Measurements from ENCODE around the gene FMOD. TPM values are rescaled to one million over a fixed set of nuclear protein-coding genes. Genes with fewer than 3 reads are reported as not detected.
"Not testable (repeated sequence)": the region's sequence is repeated elsewhere in the genome, so short reads cannot be mapped to it uniquely, and the experiment has no call there.

FMOD gene
- total RNA-seq, 1 donor from 2014 or later: 95.2 TPM

DNA sequence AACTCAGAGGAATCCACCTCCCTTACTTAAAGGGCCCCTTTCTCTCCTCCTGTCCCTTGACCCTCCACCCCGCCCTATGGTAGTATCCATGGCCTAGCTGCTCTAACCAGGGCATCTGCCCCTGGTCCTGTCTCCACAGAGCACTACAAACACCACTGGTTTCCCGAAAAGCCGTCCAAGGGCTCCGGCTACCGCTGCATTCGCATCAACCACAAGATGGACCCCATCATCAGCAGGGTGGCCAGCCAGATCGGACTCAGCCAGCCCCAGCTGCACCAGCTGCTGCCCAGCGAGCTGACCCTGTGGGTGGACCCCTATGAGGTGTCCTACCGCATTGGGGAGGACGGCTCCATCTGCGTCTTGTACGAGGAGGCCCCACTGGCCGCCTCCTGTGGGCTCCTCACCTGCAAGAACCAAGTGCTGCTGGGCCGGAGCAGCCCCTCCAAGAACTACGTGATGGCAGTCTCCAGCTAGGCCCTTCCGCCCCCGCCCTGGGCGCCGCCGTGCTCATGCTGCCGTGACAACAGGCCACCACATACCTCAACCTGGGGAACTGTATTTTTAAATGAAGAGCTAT is 43.9 kb downstream of the FMOD start:
- DNase-seq (ENCODE audit: low spot score): no peak

DNA sequence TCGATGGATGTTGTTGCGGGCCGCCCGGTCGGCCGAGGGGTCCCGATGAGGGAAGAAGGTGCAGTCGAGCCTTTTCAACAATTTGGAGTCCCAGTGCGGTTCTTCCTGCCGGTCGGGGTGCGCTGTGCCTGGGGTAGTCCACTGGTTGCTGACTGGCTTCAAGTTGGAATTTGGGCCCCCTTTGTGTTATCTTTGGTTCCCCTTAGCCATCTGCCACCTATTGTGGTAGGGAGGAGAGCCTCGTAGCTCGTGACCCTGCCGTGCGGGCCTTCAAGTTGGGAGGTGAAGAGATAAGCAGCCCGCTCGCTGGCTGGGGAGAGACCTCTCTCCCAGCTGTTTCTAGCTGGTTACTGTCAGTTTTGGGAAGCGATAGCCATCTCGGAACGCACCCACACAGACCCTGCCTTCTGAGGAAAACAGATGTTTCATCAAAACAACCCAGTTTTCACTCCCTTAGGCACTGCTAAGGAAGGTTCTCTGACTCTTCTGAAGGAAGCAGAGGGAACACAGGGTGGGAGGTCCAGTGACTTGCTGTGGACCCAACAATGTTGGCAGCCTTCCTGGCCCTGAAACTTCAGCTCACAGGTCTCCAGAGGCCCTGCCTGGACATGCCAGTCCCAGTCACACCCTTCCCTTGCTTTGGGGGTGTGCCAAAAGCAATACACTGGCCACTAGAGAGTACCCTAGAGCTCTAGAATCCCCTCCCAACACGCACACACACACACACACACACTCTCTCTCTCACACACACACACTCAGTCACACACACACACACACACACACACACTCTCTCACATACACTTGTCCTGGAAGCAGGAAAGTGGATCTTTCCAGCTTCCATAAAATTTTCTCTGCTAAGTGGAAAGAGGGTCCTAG is 44.6 kb downstream of the FMOD start:
- DNase-seq (ENCODE audit: low spot score): peak; percentile 88

DNA sequence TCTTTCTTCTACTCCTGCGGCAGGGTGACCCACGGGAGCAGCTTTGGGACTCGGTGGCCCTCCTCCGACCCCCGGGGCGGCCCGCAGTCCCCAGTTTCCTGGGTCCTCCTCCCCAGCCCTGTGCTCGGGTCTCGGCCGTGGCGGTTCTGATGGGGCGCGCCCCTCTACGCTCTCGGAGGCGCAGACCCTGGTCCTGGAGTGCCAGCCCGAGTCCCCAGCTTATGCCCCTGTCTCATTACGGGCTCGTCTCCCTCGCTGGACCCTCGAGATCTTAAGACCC is 45.2 kb downstream of the FMOD start:
- DNase-seq (ENCODE audit: low spot score): no peak

DNA sequence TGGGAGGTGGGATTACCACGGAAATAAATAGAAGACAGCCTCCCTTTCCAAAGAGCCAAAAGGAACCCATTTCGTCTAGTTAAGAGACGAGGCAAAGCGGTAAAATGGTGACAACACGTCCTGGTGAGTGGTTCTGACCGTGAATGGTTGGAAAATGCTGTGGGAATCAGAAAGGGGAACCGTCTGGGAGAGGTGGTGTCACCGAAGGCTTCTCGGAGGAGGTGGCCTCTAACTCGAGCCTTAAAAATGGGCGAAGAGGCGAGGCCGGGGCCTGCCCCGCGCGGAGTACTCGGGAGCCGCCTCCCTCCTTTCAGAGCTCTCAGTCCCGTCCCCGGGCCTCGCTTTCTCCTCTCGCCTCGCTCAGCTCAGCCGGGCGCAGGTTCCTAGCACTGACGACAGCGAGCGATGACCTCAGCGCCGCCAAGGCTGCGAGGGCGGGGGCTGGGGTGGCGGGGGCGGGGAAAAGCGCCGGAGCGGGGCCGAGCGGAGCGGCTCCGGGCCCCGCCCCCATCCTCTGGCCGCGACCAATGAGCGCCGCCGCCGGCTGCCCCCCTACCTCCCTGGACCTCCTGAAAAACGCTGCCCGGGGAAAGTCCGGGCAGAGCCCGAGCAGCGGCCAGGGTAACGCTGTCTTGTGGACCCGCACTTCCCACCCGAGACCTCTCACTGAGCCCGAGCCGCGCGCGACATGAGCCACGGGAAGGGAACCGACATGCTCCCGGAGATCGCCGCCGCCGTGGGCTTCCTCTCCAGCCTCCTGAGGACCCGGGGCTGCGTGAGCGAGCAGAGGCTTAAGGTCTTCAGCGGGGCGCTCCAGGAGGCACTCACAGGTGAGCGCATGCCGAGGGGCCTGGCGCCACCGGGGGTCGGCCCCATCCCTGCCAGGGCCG is 45.8 kb downstream of the FMOD start, which contains the start of gene BTG2:
TSS of gene BTG2 (plus strand) at position 601 of the 890 bp plus-strand sequence. CDS start at position 689, 88 bp downstream.
- peak; percentile 98 for DNase-seq (ENCODE audit: low spot score)

DNA sequence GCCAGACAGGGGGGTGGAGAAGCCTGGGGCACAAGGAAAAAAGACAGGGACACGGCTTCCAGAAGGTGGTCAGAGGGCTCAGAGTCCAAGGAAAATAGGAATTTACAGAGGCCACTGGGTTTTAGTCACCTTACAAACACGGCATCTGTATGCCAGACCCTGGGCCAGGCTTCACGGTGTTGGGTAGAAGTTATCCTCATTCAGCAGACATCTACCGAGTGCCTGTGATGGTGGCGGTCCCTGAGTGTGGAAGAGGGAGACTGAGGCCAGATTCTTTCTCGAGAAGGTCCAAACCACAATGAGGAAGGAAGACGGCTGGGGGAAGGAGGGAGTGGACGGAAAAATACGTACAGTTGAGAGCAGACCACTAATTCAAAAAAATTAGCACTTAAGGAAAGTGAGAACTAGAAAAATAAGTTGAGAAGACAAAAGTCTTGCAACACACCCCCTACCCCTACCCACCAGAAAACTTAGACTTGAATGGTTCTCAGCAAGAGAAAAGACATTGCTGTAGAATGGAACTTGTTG is 46.5 kb downstream of the FMOD start:
- DNase-seq (ENCODE audit: low spot score): peak; percentile 88

DNA sequence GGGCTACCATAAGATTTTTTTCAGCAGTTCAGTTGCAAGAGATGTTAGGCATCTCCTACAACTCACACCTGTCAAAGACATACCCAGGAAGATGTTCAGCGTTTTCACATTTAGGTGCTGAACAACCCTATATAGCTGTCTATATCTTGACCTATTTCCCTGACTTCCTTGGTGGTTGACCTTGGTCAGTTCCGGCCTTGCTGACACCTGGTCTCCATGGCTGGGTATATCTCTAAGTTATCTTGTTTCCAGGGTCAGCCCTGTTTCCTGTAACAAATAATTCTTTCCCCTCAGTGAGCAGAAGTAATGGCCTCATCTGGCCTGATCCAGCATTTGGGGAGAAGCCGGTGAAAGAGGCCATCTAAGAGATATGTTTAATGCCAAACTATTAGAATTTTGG is 48.0 kb downstream of the FMOD start:
- no peak for DNase-seq (ENCODE audit: low spot score)

DNA sequence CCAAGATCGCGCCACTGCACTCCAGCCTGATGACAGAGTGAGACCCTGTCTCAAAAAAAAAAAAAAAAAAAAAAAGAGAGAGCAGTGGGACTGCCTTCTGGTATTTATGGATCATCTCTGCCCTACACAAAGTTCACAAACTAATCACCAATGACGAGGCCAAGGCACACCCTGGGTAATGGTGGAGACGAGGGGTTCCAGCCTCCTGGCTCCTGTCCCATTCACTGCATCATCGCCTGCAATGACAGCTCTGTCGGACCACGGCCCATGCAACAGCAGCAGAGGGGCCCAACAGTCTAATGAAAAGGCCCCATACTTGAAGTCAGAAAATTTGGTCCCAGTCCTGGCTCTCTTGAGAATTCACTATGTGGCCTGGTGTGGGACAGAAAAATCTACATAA is 48.5 kb downstream of the FMOD start:
- DNase-seq (ENCODE audit: low spot score): no peak

DNA sequence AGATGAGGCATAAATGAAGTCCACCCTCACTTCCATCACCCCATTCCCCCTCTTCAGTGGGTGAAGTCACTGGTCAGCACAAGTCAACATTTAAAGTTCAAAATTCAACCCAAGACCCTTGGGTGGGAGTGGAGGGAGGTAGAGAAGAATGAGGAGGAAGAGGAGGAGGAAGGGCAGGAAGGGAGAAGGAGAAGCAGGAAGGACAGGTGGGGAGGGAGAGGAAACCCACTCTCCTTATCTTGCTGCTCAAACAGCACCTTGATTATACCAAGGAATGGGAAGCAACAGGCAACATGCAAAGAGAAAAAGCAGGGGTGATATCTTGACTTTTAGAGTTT is 49.6 kb downstream of the FMOD start:
- DNase-seq (ENCODE audit: low spot score): no peak

DNA sequence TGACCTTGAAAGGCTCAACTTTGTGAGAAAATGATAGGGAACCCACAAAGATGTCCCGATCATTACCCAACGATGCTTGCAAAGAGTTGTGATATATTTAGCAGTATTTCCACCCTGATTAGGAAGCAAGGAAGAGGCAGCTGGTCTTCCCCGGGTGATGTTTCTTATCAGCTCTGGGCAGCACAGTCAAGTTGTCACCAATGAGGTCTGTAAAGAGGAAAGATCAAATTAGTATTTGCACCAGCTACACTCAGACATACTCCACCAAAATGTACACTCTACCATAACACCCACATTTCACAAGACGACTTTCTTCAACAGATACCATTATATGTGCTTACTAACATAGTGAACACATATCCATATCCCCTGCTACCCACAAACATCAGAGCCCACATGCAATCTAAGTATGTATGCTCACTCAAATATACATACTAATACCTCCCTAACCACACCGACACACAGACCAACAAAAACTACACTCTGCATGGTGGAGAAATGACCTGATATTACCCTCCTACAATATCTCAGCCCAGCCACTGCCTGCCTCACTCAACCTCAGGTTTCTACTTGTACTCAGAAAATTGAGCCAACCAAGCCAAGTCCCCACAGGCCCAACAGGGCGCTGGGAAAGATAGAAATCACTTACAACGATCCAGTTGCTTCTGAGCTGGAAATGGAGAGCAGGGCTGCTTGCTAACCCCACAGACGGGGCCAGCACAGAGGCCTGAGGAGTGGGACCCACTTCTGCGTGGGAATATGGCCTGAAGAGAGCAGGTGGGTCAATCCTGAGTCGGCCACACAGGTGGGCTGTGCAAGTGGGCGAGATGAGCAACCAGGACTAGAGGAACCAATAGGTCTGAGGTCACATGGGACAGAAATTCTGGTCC is 50.2 kb downstream of the FMOD start:
- peak; percentile 75 for DNase-seq (ENCODE audit: low spot score)

DNA sequence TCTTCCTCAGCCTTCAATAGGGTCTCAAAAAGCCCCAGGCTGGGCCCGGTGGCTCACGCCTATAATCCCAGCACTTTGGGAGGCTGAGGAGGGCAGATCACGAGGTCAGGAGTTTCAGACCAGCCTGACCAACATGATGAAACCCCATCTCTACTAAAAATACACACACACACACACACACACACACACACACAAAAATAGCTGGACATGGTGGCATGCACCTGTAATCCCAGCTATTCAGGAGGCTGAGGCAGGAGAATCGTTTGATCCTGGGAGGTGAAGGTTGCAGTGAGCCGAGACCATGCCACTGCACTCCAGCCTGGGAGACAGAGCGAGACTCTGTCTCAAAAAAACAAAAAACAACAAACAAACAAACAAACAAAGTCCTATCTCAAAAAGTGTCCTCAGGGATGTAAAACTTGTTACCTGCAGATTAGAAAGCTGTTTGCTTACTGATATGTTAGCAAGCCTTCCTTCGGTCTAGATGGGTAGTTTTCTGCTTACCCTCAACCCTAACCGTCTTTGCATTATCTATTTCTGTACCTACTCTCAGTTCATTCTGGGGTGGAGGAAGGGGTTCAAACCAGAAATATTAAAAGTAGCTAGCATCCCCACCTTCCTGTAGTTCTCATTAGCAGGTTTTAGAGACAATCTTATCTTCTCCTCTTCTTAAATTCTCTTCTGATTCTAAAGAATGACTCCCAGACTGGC is 51.0 kb downstream of the FMOD start:
- not testable (repeated sequence) for DNase-seq (ENCODE audit: low spot score)

DNA sequence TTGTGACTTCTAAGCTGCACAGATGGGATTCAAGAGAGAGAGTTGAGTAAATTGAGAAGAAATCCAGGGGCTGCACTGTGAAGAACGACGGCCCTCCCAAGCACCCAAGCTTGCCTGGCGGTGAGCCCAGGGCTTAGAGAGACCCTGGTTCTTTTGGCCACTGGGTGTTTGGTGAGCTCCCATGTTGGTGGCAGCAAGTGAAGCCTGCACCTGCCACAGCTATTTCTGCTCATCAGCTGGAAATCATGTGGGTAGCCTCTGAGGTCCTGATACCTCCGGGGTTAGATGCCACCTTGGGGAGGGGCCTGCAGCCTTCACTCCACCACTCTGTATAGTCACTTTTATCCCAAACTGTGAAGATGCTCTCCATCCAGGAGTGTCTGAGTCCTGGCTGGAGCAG is 51.8 kb downstream of the FMOD start:
- no peak for DNase-seq (ENCODE audit: low spot score)

DNA sequence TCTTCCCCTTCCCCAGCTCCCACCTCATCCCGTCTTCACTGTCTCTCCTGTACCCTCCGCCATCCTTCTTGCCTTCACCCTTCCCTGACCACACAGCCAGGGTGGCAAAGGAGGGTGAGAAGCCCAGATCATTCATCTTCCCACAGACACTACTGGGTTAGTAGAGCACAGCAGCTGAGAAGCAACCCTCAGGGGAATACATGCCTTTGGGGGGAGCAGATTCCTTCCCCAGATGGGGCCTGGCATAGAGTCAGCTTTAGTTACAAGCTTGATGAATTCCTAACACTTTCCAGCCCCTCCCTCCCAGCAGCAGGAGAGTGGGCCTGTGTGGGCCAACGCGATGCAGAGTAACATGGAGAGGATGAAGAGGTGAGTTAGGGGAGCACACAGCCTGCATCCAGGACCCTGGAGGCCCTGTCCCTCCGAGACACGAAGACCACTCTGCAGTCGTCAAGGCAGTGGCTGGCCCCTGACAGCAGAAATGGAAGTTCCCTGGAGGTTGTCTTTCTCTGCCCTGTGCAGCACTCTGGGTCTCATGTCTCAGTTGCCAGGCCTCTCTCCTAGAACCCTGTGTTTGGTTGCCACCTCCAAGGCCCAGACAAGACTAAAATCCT is 54.4 kb downstream of the FMOD start:
- DNase-seq (ENCODE audit: low spot score): peak; percentile 67

DNA sequence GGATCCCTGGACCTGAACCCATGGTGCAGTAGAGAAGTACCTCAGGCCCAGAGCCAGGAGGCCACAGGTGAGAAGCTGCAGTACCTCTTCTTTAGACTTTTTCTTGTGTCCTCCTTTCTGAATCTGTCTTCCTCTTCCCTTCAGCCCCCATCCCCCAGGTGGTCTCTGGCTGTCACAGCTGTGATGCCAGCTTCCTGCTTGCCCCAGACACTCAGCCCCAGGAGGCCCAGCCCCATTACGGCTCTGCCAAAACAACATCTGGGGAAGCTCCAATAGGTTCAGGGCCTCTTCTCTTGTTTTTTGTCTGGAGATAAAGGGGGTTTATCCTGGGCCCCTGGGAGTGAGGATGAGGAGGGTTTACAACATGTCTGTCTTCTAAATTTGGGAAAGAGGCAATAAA is 55.1 kb downstream of the FMOD start:
- DNase-seq (ENCODE audit: low spot score): peak; percentile 83

DNA sequence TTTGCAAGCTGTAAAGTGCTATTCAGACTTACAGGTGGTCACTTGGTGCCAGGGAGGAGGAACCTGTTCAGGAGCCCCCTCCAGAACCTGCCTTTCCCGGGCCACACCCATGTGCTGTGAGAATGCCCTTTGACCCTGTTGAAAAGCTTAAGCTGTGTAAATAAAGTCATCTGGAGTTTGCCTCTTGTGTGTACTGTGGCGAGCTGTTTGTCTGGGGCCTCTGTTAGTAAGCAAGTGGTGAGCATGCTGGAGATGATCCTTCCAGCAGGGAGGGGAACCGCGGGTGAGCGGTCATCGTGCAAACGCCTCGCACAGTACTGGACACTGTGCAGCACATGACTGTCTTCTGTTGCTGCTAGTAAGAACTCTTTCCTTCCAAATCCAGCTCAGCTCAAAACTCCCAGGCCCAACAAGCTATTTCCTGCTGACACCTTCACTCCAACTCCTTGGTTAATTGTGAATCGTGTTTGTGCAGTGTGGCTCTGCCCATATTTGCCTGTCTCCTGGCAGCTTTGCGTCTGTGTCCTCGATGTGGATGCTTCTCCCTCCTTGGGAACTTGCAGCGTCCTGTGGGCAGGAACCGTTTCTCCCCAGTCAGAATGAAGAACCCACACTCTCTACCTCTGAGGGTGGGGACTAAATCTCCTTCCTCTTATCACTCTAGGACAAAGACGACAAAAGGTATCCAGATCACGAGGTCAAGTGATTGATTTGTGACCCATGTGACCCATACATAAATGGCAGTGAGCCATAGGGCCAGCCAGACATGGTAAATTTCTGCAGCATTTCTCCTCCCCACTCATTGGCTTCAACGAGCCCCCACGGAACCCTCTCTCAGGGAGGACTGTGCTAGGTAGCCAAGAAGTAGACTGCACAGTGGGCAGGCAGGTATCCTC is 59.5 kb downstream of the FMOD start:
- peak; percentile 83 for DNase-seq (ENCODE audit: low spot score)
